Ovary (tissue), 1 donor: ENCODE measurements around the gene SH3BGRL3.

Source experiments
- EP300 ChIP-seq: sonication (generic); formaldehyde crosslinking; IDR thresholded peaks from one replicate; pipeline ENCODE4 v1.6.1; 2017; ENCODE audit warnings: antibody characterized with exemption
- POLR2A ChIP-seq: fragments of 450-650 bp; IDR thresholded peaks from one replicate; pipeline ENCODE4 v1.6.1; 2017; ENCODE audit warnings: antibody characterized with exemption, mild to moderate bottlenecking, moderate library complexity

GRCh38 chr1:26297791-26298124 is 17.9 kb downstream of the SH3BGRL3 start:
- no peak for TF ChIP-seq POLR2A
- TF ChIP-seq EP300: no peak
